GM12892 (cell line): Measurements from ENCODE around the gene OR4D10.

Experiments
- POLR2A ChIP-seq: IDR thresholded peaks from 2 replicates; pipeline ENCODE4 v1.6.1; 2011; ENCODE audit warnings: low read depth, low read length, control low read depth
- TAF1 ChIP-seq: IDR thresholded peaks from 2 replicates; pipeline ENCODE4 v1.6.1; 2011; ENCODE audit warnings: low read depth, mild to moderate bottlenecking, control low read depth, low read length, borderline replicate concordance

DNA sequence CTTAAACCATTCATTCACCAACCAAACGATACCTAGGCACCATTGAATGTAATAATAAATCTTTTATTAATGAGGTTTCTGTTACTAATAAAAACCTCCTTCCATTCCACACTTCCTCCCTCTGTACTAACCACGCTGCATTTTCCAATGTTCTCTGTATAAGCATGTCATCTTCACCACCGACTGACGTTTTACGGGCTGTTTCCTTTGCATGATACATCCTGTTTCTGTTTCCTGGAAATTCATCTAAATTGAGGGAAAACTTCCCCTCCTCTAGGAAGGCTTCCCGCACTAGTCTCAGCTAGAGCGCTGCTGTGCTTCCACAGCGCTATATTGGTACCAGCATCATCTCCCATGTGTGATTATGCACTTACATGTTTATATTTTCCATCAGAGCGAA lies 2.1 kb downstream of the OR4D10 start:
- TF ChIP-seq TAF1 (no peak), POLR2A (no peak)
